ENCODE data around the gene TSEN54.

TSEN54 gene

GRCh38 chr17:75536366-75536765 is 20.0 kb downstream of the TSEN54 start:
- DNase-seq (ENCODE audit: low read depth): no peak
- no peak overlapping the region for H3K4me3 ChIP-seq (ENCODE audit: low read length)
- no peak for TF ChIP-seq CTCF (conservative IDR thresholded peaks at IDR 0.05; ENCODE audit: low read depth, low read length)

GRCh38 chr17:75539967-75540729 is 23.8 kb downstream of the TSEN54 start:
- DNase-seq (ENCODE audit: low read depth): no peak
- no peak for TF ChIP-seq CTCF (conservative IDR thresholded peaks at IDR 0.05; ENCODE audit: low read depth, low read length)
- no peak overlapping the region for H3K4me3 ChIP-seq (ENCODE audit: low read length)

- TF ChIP-seq CTCF (conservative IDR thresholded peaks at IDR 0.05; ENCODE audit: low read depth, low read length): no peak
- H3K4me3 ChIP-seq (ENCODE audit: low read length): no peak overlapping the region
- DNase-seq (ENCODE audit: low read depth): no peak
Observed at GRCh38 chr17:75540923-75541503, 24.7 kb downstream of the TSEN54 start.

GRCh38 chr17:75542229-75542628 is 25.9 kb downstream of the TSEN54 start:
- no peak overlapping the region for H3K4me3 ChIP-seq (ENCODE audit: low read length)
- no peak for TF ChIP-seq CTCF (conservative IDR thresholded peaks at IDR 0.05; ENCODE audit: low read depth, low read length)
- DNase-seq (ENCODE audit: low read depth): no peak

GRCh38 chr17:75542728-75543336 is 26.5 kb downstream of the TSEN54 start:
- no peak overlapping the region for H3K4me3 ChIP-seq (ENCODE audit: low read length)
- no peak for DNase-seq (ENCODE audit: low read depth)
- TF ChIP-seq CTCF (conservative IDR thresholded peaks at IDR 0.05; ENCODE audit: low read depth, low read length): no peak

GRCh38 chr17:75544250-75544649 is 27.9 kb downstream of the TSEN54 start:
- DNase-seq (ENCODE audit: low read depth): no peak
- TF ChIP-seq CTCF (conservative IDR thresholded peaks at IDR 0.05; ENCODE audit: low read depth, low read length): no peak
- H3K4me3 ChIP-seq (ENCODE audit: low read length): no peak overlapping the region

Measured in retinal pigment epithelial cell (primary cell).